GM19452 (cell line): ENCODE measurements around the gene ANKRD34C.
A peak's percentile ranks its signal among the peaks of the same experiment; 100 is the strongest.
"Not testable (repeated sequence)": the region's sequence is repeated elsewhere in the genome, so short reads cannot be mapped to it uniquely, and the experiment has no call there.

ENCODE experiments used
- ATAC-seq: cut with Tn5 transposase; IDR thresholded peaks from one replicate; pipeline ENCODE4 v1.9.1; 2021; ENCODE audit not compliant: unreplicated experiment

ANKRD34C gene

GRCh38 chr15:79310985-79311900 lies 28.7 kb downstream of the ANKRD34C start, which contains the start of gene TMED3:
Gene TMED3, plus strand, starts transcription at chr15:79311112. Its CDS starts 138 bp downstream, at chr15:79311250.
- peak; percentile 90 for ATAC-seq

GRCh38 chr15:79311901-79312553 lies 29.5 kb downstream of the ANKRD34C start:
- ATAC-seq = no peak

- no peak for ATAC-seq
Measured at GRCh38 chr15:79314186-79314585, 31.7 kb downstream of the ANKRD34C start.

GRCh38 chr15:79314811-79315210 lies 32.3 kb downstream of the ANKRD34C start:
- ATAC-seq = no peak

- no peak for ATAC-seq
Measured at GRCh38 chr15:79315623-79316328, 33.3 kb downstream of the ANKRD34C start.

- ATAC-seq = no peak
Measured at GRCh38 chr15:79316864-79317263, 34.3 kb downstream of the ANKRD34C start.

- not testable (repeated sequence) for ATAC-seq
Measured at GRCh38 chr15:79319973-79320372, 37.5 kb downstream of the ANKRD34C start.

GRCh38 chr15:79321876-79322275 lies 39.4 kb downstream of the ANKRD34C start:
- no peak for ATAC-seq

GRCh38 chr15:79322306-79322705 lies 39.8 kb downstream of the ANKRD34C start:
- ATAC-seq = no peak

- no peak for ATAC-seq
Measured at GRCh38 chr15:79322945-79323344, 40.4 kb downstream of the ANKRD34C start.

GRCh38 chr15:79329171-79329611 lies 46.7 kb downstream of the ANKRD34C start:
- ATAC-seq = no peak
